HG03175 (cell line): Measurements from ENCODE around the gene GPR146.

Experiments
- ATAC-seq: cut with Tn5 transposase; IDR thresholded peaks from one replicate; pipeline ENCODE4 v1.9.1; 2021; ENCODE audit warnings: mild to moderate bottlenecking, moderate library complexity; ENCODE audit not compliant: unreplicated experiment

GPR146 gene

DNA sequence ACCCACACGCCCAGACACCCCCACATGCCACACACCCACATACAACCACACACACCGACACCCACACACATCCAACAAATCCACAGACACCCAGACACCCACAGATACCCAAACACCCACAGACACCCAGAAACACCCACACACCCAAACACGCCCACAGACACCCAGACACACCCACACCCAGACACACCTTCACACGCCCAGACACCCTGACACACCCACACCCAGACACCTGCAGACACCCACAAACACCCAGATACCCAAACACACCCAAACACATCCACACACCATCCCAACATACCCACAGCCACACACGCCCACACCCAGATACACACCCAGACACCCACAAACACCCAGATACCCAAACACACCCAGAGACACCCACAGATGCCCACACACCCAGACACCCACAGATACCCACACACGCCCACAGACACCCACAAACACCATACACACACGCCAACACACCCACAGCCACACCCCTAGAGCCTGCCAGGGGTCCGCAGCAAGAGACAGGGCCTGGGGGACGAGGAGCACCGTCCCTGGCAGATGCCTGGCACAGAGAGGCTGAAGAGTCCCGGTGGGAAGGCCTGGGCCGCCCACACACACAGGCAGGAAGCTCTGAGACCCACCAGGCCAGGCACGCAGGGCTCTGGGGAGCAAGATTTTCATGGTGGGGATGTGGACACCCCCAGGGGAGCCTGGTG is 32.9 kb upstream of the GPR146 start:
- no peak for ATAC-seq

DNA sequence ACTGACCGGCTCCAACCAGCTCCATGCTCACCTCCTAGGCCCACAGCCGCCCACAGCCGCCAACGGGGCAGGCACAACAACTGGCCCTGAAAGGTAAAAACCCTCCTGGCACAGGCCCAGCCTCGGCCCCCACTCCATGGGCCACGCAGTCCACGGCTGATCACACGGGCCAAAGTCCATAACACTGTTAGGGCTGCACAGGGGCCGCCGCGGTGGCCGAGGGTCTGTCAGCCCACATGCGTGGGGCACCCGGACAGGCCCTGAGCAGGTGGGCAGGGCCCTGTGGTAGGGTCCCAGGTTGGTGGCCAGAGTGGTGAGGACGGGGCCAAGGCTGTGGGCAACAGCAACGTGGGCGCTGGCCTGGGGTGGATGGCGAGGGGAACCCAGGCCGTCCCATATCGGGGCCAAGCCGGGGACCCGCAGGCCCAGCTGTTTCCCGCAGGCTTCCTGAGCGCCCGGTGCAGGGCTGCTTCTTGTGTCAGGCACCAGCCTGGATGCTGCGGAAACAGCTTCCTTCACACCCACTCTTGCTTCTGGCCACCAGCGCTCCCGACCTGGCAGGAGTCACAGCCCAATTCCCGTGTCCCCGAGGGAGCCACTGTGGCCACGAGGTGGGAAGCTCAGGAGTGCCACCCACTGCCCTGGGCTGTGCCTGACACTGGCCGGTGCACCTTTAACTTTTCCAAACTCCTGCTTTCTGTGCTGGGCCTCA is 32.2 kb upstream of the GPR146 start:
- no peak for ATAC-seq

- no peak for ATAC-seq
Measured at GRCh38 chr7:1012716-1013095, 31.6 kb upstream of the GPR146 start.

DNA sequence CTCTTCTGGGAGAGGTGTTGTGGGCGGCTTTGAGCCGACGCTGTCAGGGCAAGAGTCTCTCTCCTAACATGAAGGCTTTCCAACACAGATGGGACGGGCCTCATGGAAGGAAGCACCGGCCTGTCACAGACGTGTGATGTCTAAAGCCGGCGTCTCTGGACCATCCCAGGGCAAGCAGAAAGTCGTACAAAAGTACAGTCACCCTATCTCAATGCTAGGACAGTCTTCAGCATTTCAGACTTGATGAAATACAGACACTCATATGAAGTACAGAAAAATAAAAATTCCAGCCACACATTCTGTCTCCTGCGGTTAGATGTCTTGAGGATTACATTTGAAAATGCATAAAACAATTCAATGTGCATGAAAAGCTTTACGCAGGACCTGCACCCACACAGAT is 30.8 kb upstream of the GPR146 start:
- no peak for ATAC-seq

DNA sequence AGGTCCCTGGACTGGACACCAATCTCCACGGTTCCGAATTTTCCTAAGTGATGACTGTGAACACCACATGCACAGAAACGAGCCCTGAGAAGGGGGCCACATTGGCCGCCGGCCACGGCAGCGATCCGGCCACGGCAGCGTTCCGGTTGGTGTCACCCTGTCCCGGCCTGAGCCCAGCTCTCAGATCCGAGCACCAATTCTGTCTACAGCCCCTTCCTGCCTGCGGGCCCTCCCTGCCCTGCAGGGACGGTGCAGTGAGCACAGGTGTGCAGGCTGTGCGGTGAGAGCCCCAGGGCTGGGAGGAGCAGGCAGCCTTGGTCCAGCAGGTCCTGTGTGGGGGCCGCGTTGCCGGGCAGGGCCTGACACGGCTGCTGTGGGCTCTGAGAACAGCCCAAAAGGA is 29.7 kb upstream of the GPR146 start:
- no peak for ATAC-seq

DNA sequence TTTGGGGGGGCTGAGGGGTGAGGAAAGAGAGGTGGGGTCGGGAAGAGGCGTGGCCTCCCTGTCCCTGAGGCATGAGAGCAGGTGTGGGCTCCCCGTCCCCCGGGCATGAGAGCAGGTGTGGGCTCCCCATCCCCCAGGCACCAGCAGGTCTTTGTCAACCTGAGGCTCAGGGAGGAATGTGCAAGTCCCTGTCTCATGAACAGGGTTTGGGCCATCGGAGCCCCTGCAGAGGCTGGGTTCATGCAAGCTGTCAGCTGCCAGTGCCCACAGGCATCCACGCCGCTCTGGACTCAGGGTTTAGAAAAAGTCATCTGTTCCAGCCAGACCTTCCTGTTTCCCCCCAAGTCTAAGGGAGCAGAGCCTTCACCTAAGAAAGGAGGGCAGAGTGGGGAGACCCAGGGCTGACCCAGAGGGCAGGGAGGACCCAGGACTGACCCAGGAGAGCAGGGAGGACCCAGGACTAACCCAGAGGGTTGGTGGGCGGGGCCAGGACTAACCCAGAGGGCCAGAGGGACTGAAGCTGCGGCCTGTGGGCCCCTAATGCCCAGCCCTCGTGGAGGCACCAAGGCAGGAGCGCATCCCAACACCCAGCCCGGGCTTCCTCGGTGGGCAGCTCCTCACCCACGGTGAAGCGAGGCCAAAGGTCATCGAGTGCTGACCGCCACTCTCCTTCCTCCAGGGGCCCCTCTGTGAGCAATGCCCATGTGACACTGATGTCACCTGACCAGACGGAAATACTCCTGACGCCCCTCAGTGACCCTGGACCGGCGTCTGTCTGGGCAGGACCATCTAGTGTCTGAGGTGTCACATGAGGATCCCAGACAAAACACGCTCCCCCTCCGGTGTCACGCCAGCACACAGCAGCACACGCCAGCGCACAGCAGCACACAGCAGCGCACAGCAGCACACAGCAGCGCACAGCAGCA is 28.9 kb upstream of the GPR146 start:
- no peak for ATAC-seq

GRCh38 chr7:1016577-1017531 is 27.5 kb upstream of the GPR146 start:
- ATAC-seq, result no peak

DNA sequence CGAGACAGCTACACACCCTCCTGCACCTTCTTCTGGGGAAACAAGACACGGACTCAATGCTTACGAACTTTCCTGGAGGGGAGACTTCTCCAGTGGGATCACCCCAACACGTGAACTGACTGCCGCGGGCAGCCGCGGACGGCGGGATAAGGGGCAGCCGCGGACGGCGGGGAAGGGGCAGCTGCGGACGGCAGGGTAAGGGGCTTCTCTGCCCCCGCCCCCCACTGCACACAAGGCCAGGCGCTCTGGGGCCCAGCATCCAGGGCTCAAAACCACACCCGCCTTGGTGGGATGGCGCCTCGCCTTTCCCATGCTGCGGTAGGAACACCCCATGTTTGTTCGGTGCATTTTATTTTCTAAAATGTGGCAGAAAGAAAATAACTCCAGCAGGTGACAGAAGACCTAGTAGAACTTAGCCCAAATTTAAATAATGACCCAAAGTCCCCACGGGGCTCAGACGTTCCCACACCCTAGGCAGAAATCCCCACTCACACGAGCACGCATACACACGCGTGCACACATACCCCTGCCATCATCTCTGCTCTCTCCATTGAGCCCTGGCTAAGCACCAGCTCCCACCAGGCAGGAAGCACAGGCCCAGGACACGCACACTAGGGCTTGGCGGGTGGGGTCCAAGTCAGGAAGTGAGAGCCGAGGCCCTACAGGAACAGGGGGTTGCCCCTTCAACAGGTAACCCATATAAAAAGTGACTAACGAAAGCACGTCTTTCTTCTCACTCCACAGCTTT is 26.6 kb upstream of the GPR146 start:
- ATAC-seq, result no peak

DNA sequence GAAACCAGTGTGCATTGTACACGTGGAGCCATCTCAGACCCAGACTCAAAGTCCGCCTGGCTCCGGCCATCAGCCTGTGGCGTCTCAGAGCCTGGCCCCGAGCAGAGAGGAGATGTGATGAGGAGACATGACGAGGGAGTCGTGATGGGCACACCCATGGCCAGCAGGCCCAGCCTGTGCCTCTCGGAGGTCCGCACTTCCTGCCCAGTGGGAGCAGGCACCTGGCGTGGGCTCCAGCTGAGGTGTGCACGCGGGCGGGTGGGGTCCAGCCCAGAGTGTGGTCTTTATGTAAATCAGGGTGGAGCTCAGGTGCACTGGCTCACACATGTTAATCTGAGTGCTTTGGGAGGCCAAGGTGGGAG is 26.0 kb upstream of the GPR146 start:
- ATAC-seq, result no peak

DNA sequence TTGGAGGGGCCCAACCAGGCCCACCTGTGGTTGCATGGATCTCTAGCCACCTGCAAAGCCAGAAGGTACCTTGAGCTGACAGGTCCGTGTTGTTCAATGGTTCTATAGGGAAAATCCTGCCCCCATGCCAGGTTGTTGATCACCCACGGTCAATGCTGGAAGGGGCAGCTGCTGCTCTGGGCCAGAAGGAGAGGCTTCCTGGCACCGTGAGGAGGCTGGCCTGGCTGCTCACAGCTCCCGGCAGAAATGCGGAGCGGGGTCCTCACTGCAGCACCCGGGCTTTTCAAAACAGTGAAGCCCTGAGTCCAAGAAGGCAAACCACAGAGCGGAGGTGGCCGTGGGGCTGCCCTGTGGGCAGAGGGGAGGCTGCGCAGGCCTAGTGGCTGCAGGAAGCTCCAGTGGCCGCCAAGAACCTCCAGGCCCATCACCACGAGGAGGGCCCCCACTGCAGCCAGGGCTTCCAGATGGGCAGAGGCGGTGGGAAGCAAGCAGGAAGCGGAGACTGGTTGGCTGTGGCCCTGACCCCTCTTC is 25.0 kb upstream of the GPR146 start:
- ATAC-seq, result no peak

- no peak for ATAC-seq
Measured at GRCh38 chr7:1019789-1020610, 24.3 kb upstream of the GPR146 start.

DNA sequence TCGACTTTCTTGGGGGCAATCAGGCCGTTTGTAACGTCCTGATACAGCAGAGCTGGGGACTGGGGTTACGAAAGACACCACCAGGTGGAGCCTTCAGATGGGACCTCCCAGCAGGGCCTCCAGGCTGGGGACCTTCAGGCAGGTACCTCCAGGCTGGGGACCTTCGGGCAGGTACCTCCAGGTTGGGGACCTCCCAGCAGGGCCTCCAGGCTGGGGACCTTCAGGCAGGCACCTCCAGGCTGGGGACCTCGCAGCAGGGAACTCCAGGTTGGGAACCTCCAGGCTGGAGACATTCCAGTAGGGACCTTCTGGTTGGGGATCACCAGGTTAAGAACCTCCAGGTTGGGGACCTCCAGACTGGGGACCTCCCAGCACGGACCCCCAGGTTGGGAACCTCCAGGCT is 23.5 kb upstream of the GPR146 start:
- no peak for ATAC-seq

- no peak for ATAC-seq
Measured at GRCh38 chr7:1021366-1021765, 23.0 kb upstream of the GPR146 start.

DNA sequence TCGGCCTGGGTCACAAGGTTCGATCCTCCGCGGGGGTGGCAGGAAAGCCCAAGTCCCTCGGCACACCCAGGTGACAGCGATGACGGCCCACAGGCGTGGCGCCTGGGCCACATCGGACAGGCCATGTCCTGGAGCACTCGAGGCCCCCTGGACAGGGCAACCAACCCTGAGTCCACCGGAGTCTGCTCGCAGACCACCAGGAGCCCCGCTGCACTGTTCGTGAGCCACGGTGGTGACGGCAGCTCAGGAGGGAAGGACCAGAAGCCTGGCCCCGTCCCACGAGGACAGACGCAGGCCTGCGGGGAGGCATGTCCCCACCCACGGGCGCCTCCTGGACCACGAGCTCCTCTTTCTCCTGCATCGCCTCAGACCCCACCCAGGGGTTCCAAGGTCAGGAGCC is 22.4 kb upstream of the GPR146 start:
- no peak for ATAC-seq

DNA sequence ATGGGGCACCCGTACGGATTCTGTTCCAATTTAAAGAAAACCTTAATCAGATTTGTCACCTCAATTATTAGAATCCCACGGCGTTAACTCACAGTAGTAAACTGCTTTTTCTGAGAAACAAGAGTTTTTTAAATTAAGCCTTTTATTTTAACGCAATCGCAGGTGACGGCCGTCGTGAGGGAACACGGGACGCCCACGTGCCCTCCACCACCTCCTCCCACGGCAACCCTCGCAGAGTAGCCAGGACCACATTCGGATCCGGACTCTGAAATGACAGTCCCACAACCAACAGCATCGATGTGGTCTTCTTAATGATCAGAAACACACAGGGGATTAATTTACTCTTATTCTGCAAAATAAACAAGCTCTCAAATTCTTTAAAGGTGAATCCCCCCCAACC is 22.0 kb upstream of the GPR146 start:
- no peak for ATAC-seq

DNA sequence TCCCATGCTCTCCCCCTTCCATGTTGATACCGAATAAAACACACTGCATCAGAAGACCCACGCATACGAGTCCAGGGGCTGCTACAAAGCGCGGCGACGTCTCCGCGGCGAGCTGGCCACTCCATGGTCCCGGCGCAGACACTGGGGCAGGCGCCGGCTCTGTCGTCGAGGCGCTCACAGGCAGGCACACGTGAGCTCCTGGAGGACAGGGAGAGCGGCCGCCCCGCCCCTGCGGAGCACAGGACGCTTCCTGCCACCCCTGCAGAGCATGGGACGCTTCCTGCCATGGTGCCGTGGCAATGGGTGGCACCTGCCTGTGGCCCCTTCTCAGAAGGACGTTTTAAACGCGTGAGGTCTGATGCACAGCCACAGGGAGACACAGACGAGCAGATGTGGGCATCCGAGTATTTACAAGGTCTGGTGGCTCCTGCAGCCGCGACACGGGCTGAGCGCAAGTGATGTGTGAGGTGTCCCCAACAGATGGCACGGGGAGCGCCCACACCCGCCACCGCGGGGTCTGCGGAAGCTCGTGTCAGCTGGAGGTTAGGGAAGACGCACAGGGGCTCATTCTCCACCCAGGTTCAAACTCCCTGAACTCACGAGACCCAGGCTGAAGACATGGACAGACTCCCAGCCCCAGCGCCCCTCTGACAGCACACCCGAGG is 21.4 kb upstream of the GPR146 start:
- ATAC-seq, result no peak

- ATAC-seq, result peak; percentile 57
Measured at GRCh38 chr7:1024331-1024841, 20.0 kb upstream of the GPR146 start.
